ENCODE results near the gene MAPK4. TPM values are rescaled to one million over a fixed set of nuclear protein-coding genes. Genes with fewer than 3 reads are reported as not detected.

Gene MAPK4
- total and polyA plus RNA-seq, 10 of the 15 experiments (the other 5 are each of a cell fraction or from before 2014, with no cell fraction given), result 0.03 to 0.11 (median 0.06) TPM; not detected in 4

DNA sequence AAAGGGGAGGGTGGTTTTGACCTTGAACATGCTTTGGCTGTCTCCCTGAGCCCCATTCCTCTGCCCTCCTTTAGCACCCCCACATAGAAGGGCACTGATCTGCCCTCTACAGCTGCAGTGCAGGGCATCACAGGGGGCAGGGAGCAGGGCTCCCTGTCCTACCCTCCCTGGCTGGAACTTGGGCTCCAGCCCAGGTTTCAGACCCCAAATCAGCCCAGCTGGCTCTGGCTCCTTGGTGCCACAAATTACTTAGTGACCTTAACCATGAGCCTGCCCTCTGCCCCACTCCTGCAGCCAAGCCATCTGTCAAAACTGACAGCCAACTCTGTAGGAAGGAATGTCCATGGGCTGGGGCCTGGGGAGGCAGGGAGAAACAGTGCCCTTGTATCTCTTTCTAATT lies 105.6 kb downstream of the MAPK4 start:
- intact Hi-C loops (cut with micrococcal nuclease; ENCODE audit: unreplicated experiment) (no loop called here), in situ Hi-C loops (cut with MboI) (no loop called here)
- no peaks in the 10 kb centered on the region; a peak in 1 of 4 replicates for H3K27me3 ChIP-seq (replicated peaks in 1 of 2; ENCODE audit: control insufficient read depth in 2 of 2, insufficient read depth in 2 of 2, low read length in 1 of 2)
- ChIA-PET CTCF (no interaction called here), SMC1A (ENCODE audit: uncharacterized antibody, unreplicated experiment) (no interaction called here), POLR2A (no interaction called here), RAD21 (ENCODE audit: unreplicated experiment) (no interaction called here)
- no peak for ATAC-seq
- H3K4me2 ChIP-seq (ENCODE audit: control insufficient read depth, insufficient read depth), result no peak overlapping the region
- H3K9me3 ChIP-seq (replicated peaks; ENCODE audit: control insufficient read depth, insufficient read depth, low read length), result peaks cover 3% of the 10 kb centered on the region; the same call in 2 of the 3 replicates
- no peak for FAIRE-seq
- TF ChIP-seq, protein P1, sequence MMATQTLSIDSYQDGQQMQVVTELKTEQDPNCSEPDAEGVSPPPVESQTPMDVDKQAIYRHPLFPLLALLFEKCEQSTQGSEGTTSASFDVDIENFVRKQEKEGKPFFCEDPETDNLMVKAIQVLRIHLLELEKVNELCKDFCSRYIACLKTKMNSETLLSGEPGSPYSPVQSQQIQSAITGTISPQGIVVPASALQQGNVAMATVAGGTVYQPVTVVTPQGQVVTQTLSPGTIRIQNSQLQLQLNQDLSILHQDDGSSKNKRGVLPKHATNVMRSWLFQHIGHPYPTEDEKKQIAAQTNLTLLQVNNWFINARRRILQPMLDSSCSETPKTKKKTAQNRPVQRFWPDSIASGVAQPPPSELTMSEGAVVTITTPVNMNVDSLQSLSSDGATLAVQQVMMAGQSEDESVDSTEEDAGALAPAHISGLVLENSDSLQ (IDR thresholded peaks at IDR 0.05), result no peak
- TF ChIP-seq CBX5 (IDR thresholded peaks at IDR 0.05; ENCODE audit: low read depth), result no peak
- TF ChIP-seq, protein P2, sequence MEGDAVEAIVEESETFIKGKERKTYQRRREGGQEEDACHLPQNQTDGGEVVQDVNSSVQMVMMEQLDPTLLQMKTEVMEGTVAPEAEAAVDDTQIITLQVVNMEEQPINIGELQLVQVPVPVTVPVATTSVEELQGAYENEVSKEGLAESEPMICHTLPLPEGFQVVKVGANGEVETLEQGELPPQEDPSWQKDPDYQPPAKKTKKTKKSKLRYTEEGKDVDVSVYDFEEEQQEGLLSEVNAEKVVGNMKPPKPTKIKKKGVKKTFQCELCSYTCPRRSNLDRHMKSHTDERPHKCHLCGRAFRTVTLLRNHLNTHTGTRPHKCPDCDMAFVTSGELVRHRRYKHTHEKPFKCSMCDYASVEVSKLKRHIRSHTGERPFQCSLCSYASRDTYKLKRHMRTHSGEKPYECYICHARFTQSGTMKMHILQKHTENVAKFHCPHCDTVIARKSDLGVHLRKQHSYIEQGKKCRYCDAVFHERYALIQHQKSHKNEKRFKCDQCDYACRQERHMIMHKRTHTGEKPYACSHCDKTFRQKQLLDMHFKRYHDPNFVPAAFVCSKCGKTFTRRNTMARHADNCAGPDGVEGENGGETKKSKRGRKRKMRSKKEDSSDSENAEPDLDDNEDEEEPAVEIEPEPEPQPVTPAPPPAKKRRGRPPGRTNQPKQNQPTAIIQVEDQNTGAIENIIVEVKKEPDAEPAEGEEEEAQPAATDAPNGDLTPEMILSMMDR (IDR thresholded peaks at IDR 0.05 in 2 of 3, conservative IDR thresholded peaks at IDR 0.05 in 1 of 3; ENCODE audit: control insufficient read depth in 2 of 3, extremely low read depth in 1 of 3, insufficient read depth in 1 of 3, low read depth in 3 of 3, low read length in 3 of 3), result no peak
- TF ChIP-seq, protein P3, sequence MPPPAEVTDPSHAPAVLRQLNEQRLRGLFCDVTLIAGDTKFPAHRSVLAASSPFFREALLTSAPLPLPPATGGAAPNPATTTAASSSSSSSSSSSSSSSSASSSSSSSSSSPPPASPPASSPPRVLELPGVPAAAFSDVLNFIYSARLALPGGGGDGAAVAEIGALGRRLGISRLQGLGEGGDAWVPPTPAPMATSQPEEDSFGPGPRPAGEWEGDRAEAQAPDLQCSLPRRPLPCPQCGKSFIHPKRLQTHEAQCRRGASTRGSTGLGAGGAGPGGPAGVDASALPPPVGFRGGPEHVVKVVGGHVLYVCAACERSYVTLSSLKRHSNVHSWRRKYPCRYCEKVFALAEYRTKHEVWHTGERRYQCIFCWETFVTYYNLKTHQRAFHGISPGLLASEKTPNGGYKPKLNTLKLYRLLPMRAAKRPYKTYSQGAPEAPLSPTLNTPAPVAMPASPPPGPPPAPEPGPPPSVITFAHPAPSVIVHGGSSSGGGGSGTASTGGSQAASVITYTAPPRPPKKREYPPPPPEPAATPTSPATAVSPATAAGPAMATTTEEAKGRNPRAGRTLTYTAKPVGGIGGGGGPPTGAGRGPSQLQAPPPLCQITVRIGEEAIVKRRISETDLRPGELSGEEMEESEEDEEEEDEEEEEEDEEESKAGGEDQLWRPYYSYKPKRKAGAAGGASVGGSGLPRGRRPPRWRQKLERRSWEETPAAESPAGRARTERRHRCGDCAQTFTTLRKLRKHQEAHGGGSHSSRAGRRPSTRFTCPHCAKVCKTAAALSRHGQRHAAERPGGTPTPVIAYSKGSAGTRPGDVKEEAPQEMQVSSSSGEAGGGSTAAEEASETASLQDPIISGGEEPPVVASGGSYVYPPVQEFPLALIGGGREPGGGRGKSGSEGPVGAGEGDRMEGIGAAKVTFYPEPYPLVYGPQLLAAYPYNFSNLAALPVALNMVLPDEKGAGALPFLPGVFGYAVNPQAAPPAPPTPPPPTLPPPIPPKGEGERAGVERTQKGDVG (CRISPR knock-in tag; IDR thresholded peaks at IDR 0.05), result no peak
- no peak for TF ChIP-seq ZSCAN29 (IDR thresholded peaks at IDR 0.05)
- TF ChIP-seq, protein P4, sequence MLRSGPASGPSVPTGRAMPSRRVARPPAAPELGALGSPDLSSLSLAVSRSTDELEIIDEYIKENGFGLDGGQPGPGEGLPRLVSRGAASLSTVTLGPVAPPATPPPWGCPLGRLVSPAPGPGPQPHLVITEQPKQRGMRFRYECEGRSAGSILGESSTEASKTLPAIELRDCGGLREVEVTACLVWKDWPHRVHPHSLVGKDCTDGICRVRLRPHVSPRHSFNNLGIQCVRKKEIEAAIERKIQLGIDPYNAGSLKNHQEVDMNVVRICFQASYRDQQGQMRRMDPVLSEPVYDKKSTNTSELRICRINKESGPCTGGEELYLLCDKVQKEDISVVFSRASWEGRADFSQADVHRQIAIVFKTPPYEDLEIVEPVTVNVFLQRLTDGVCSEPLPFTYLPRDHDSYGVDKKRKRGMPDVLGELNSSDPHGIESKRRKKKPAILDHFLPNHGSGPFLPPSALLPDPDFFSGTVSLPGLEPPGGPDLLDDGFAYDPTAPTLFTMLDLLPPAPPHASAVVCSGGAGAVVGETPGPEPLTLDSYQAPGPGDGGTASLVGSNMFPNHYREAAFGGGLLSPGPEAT (IDR thresholded peaks at IDR 0.05; ENCODE audit: low read depth), result no peak
- no peak for TF ChIP-seq ZNF384 (IDR thresholded peaks at IDR 0.05; ENCODE audit: borderline replicate concordance, low read depth, low read length)
- TF ChIP-seq JUND (IDR thresholded peaks at IDR 0.05; ENCODE audit: low read depth, low read length), result no peak
- TF ChIP-seq NR2C2 (IDR thresholded peaks at IDR 0.05; ENCODE audit: borderline replicate concordance, control insufficient read depth, insufficient read length, low read depth), result no peak
- TF ChIP-seq POLR2AphosphoS2 (IDR thresholded peaks at IDR 0.05; ENCODE audit: low read depth, low read length), result no peak
- no peaks in the 10 kb centered on the region for H4K20me1 ChIP-seq (ENCODE audit: control insufficient read depth, insufficient read depth)
- H3K36me3 ChIP-seq (ENCODE audit: control insufficient read depth in 2 of 2, insufficient read depth in 2 of 2, low read length in 1 of 2), result no peaks in the 10 kb centered on the region
- H3K9ac ChIP-seq (ENCODE audit: control insufficient read depth, insufficient read depth, low read length), result no peak overlapping the region
- no peaks in the 10 kb centered on the region for H3K79me2 ChIP-seq (ENCODE audit: control insufficient read depth, insufficient read depth, low read length)
- H3K4me1 ChIP-seq (ENCODE audit: control insufficient read depth, insufficient read depth, low read length), result no peaks in the 10 kb centered on the region
- BruUV-seq (replicated peaks), result no TSS peak
- H2AFZ ChIP-seq (ENCODE audit: control insufficient read depth, low read depth, low read length), result no peak overlapping the region
- H3K27ac ChIP-seq (ENCODE audit: control insufficient read depth, insufficient read depth), result no peak overlapping the region
- no peak for DNase-seq (ENCODE audit: low read depth, low spot score)
- H3K4me3 ChIP-seq, result no peak overlapping the region

All from GM12878 (cell line).